ENCODE data around the gene GPR17. TPM values are rescaled to one million over a fixed set of nuclear protein-coding genes. Genes with fewer than 3 reads are reported as not detected.
A peak's percentile ranks its signal among the peaks of the same experiment; 100 is the strongest.

Gene GPR17
- total and polyA plus RNA-seq, 9 of the 15 experiments (the other 6 are each of a cell fraction or from before 2014, with no cell fraction given) = not detected

GRCh38 chr2:127701193-127701650 lies 55.3 kb downstream of the GPR17 start, which contains the start of gene SFT2D3 (continued):
- TF ChIP-seq SREBF2 (CRISPR knock-in tag; IDR thresholded peaks at IDR 0.05) (no peak), TBP (optimal IDR thresholded peaks at IDR 0.05; ENCODE audit: low read depth, low read length) (peak; percentile 96), BACH1 (tag; IDR thresholded peaks at IDR 0.05) (no peak), ZNF668 (CRISPR knock-in tag; IDR thresholded peaks at IDR 0.05) (no peak), ZNF41 (CRISPR knock-in tag; conservative IDR thresholded peaks at IDR 0.05) (no peak), MNT (conservative IDR thresholded peaks at IDR 0.05) (no peak; a peak in 1 of 4 replicates), CTCFL (IDR thresholded peaks at IDR 0.05; ENCODE audit: borderline replicate concordance, insufficient read depth, low read depth, low read length, poor library complexity, severe bottlenecking) (no peak), NCOA4 (IDR thresholded peaks at IDR 0.05; ENCODE audit: partially characterized antibody) (no peak), SMARCA4 (IDR thresholded peaks at IDR 0.05) (no peak), E2F1 (CRISPR knock-in tag; IDR thresholded peaks at IDR 0.05) (no peak), ZNF217 (CRISPR knock-in tag; IDR thresholded peaks at IDR 0.05) (no peak), PYGO2 (tag; IDR thresholded peaks at IDR 0.05) (no peak), MLX (CRISPR knock-in tag; conservative IDR thresholded peaks at IDR 0.05) (0 out of 4 replicates have a peak, but pooled peaks of 1 of the 2 experiments have one; percentile 27), EP400 (IDR thresholded peaks at IDR 0.05) (peak; percentile 81), KDM2B (CRISPR knock-in tag; IDR thresholded peaks at IDR 0.05) (peak; percentile 55; the same call in 1 of the 2 replicates), PTRF (tag; IDR thresholded peaks at IDR 0.05) (no peak), ZNF134 (CRISPR knock-in tag; conservative IDR thresholded peaks at IDR 0.05) (no peak), EWSR1 (IDR thresholded peaks at IDR 0.05; ENCODE audit: borderline replicate concordance, low read depth, partially characterized antibody) (no peak), ZMIZ1 (IDR thresholded peaks at IDR 0.05; ENCODE audit: low read depth in 2 of 2, low read length in 2 of 2) (0 out of 4 replicates have a peak, but pooled peaks of 1 of the 2 experiments have one; percentile 19), FOXJ2 (tag; IDR thresholded peaks at IDR 0.05) (no peak)

All from K562 (cell line).